ENCODE data around the gene FAM107B.
"Not testable (repeated sequence)": the region's sequence is repeated elsewhere in the genome, so short reads cannot be mapped to it uniquely, and the experiment has no call there.

Gene FAM107B

GRCh38 chr10:14603534-14604102 is 171.1 kb downstream of the FAM107B start:
- DNase-seq (ENCODE audit: low read depth in 2 of 2), result no peak

GRCh38 chr10:14602807-14603533 is 171.7 kb downstream of the FAM107B start:
- DNase-seq (ENCODE audit: low read depth in 2 of 2), result no peak

GRCh38 chr10:14601872-14602725 is 172.6 kb downstream of the FAM107B start:
- no peak for DNase-seq (ENCODE audit: low read depth in 2 of 2)

- no peak for DNase-seq (ENCODE audit: low read depth in 2 of 2)
Observed at GRCh38 chr10:14601326-14601725, 173.4 kb downstream of the FAM107B start.

GRCh38 chr10:14600065-14600464 is 174.6 kb downstream of the FAM107B start:
- no peak for DNase-seq (ENCODE audit: low read depth in 2 of 2)

- DNase-seq (ENCODE audit: low read depth in 2 of 2), result no peak
Observed at GRCh38 chr10:14598809-14599764, 175.6 kb downstream of the FAM107B start.

- no peak for DNase-seq (ENCODE audit: low read depth in 2 of 2)
Observed at GRCh38 chr10:14595526-14596182, 179.0 kb downstream of the FAM107B start.

- no peak for DNase-seq (ENCODE audit: low read depth in 2 of 2)
Observed at GRCh38 chr10:14594878-14595525, 179.7 kb downstream of the FAM107B start.

GRCh38 chr10:14593806-14594205 is 180.9 kb downstream of the FAM107B start:
- DNase-seq (ENCODE audit: low read depth in 2 of 2), result no peak

- DNase-seq (ENCODE audit: low read depth in 2 of 2), result no peak
Observed at GRCh38 chr10:14592566-14592965, 182.1 kb downstream of the FAM107B start.

GRCh38 chr10:14592026-14592425 is 182.7 kb downstream of the FAM107B start:
- no peak for DNase-seq (ENCODE audit: low read depth in 2 of 2)

GRCh38 chr10:14588938-14589294 is 185.8 kb downstream of the FAM107B start:
- not testable (repeated sequence) for DNase-seq (ENCODE audit: low read depth in 2 of 2)

GRCh38 chr10:14588084-14588937 is 186.4 kb downstream of the FAM107B start:
- DNase-seq (ENCODE audit: low read depth in 2 of 2), result no peak

- no peak for DNase-seq (ENCODE audit: low read depth in 2 of 2)
Observed at GRCh38 chr10:14587540-14588083, 187.1 kb downstream of the FAM107B start.

- no peak for DNase-seq (ENCODE audit: low read depth in 2 of 2)
Observed at GRCh38 chr10:14586901-14587300, 187.8 kb downstream of the FAM107B start.

- no peak for DNase-seq (ENCODE audit: low read depth in 2 of 2)
Observed at GRCh38 chr10:14585287-14586193, 189.2 kb downstream of the FAM107B start.

GRCh38 chr10:14584661-14585060 is 190.0 kb downstream of the FAM107B start:
- DNase-seq (ENCODE audit: low read depth in 2 of 2), result no peak

GRCh38 chr10:14583967-14584366 is 190.7 kb downstream of the FAM107B start:
- no peak for DNase-seq (ENCODE audit: low read depth in 2 of 2)
